ENCODE results near the gene SLC16A8.
"Not testable (repeated sequence)": the region's sequence is repeated elsewhere in the genome, so short reads cannot be mapped to it uniquely, and the experiment has no call there.

Gene SLC16A8

GRCh38 chr22:38120359-38121110 lies 36.6 kb upstream of the SLC16A8 start:
- no peaks in the 10 kb centered on the region for H3K9me3 ChIP-seq (ENCODE audit: control insufficient read depth, insufficient read depth, low read depth, low read length)
- H3K27ac ChIP-seq (ENCODE audit: extremely low read depth, low read depth, low read length) = no peak overlapping the region
- H3K4me1 ChIP-seq (ENCODE audit: control insufficient read depth, insufficient read depth, low read length) = no peaks in the 10 kb centered on the region
- TF ChIP-seq KLF17 (tag by site-specific recombination; IDR thresholded peaks at IDR 0.05) (no peak), KLF1 (tag by site-specific recombination; IDR thresholded peaks at IDR 0.05) (peak; percentile 73; the same call in 1 of the 2 replicates), ZNF423 (tag by site-specific recombination; IDR thresholded peaks at IDR 0.05) (no peak), KLF9 (tag by site-specific recombination; IDR thresholded peaks at IDR 0.05; ENCODE audit: low read depth) (peak; percentile 34; the same call in 1 of the 2 replicates)
- TF ChIP-seq, protein P1, sequence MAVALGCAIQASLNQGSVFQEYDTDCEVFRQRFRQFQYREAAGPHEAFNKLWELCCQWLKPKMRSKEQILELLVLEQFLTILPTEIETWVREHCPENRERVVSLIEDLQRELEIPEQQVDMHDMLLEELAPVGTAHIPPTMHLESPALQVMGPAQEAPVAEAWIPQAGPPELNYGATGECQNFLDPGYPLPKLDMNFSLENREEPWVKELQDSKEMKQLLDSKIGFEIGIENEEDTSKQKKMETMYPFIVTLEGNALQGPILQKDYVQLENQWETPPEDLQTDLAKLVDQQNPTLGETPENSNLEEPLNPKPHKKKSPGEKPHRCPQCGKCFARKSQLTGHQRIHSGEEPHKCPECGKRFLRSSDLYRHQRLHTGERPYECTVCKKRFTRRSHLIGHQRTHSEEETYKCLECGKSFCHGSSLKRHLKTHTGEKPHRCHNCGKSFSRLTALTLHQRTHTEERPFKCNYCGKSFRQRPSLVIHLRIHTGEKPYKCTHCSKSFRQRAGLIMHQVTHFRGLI (tag by site-specific recombination; IDR thresholded peaks at IDR 0.05) = no peak
- CTCF ChIA-PET = no interaction called here
- POLR2A ChIA-PET = no interaction called here
- no peak overlapping the region for H3K4me3 ChIP-seq (ENCODE audit: low read depth, low read length)
- H3K36me3 ChIP-seq (ENCODE audit: control insufficient read depth in 2 of 2, insufficient read depth in 1 of 2, low read length in 2 of 2) = peaks cover 0 to 5% of the 10 kb centered on the region in 2 experiments; a peak in 1 of 3 replicates

GRCh38 chr22:38118747-38119146 lies 34.8 kb upstream of the SLC16A8 start:
- peak; percentile 94 for TF ChIP-seq ZNF121 (tag by site-specific recombination; IDR thresholded peaks at IDR 0.05)
- POLR2A ChIA-PET; H3K36me3 ChIP-seq (ENCODE audit: control insufficient read depth in 2 of 2, insufficient read depth in 1 of 2, low read length in 2 of 2); H3K4me3 ChIP-seq (ENCODE audit: low read depth, low read length); H3K4me1 ChIP-seq (ENCODE audit: control insufficient read depth, insufficient read depth, low read length); H3K27ac ChIP-seq (ENCODE audit: extremely low read depth, low read depth, low read length); H3K9me3 ChIP-seq (ENCODE audit: control insufficient read depth, insufficient read depth, low read depth, low read length): not testable (repeated sequence)
- CTCF ChIA-PET = interaction anchor here (0.6 to 0.9 kb wide), 2 partner anchors 111 to 301 kb away, joined by 3 read pairs; no protein-coding TSS in a partner anchor

GRCh38 chr22:38118182-38118581 lies 34.2 kb upstream of the SLC16A8 start:
- H3K4me1 ChIP-seq (ENCODE audit: control insufficient read depth, insufficient read depth, low read length) = no peaks in the 10 kb centered on the region; the same call in 1 of the 2 replicates
- H3K9me3 ChIP-seq (ENCODE audit: control insufficient read depth, insufficient read depth, low read depth, low read length) = no peaks in the 10 kb centered on the region
- no peak overlapping the region for H3K27ac ChIP-seq (ENCODE audit: extremely low read depth, low read depth, low read length)
- POLR2A ChIA-PET = interaction anchor here (0.6 kb wide), 1 partner anchor 62 kb away, joined by 4 read pairs; no protein-coding TSS in a partner anchor
- TF ChIP-seq ZNF529 (tag by site-specific recombination; IDR thresholded peaks at IDR 0.05; ENCODE audit: insufficient replicate concordance) (no peak), GLI4 (tag by site-specific recombination; IDR thresholded peaks at IDR 0.05) (no peak), ZNF214 (tag by site-specific recombination; IDR thresholded peaks at IDR 0.05; ENCODE audit: borderline replicate concordance) (no peak), ZNF202 (tag by site-specific recombination; IDR thresholded peaks at IDR 0.05; ENCODE audit: borderline replicate concordance) (no peak), ZNF302 (tag by site-specific recombination; IDR thresholded peaks at IDR 0.05; ENCODE audit: low read depth) (no peak), ZNF10 (tag by site-specific recombination; IDR thresholded peaks at IDR 0.05) (no peak), ZBTB10 (tag by site-specific recombination; IDR thresholded peaks at IDR 0.05) (no peak)
- peaks cover 0 to 9% of the 10 kb centered on the region in 2 experiments; a peak in 1 of 3 replicates for H3K36me3 ChIP-seq (ENCODE audit: control insufficient read depth in 2 of 2, insufficient read depth in 1 of 2, low read length in 2 of 2)
- no peak overlapping the region for H3K4me3 ChIP-seq (ENCODE audit: low read depth, low read length)
- CTCF ChIA-PET = interaction anchor here (0.6 kb wide), 2 partner anchors 140 to 301 kb away, joined by 3 read pairs; no protein-coding TSS in a partner anchor

DNA sequence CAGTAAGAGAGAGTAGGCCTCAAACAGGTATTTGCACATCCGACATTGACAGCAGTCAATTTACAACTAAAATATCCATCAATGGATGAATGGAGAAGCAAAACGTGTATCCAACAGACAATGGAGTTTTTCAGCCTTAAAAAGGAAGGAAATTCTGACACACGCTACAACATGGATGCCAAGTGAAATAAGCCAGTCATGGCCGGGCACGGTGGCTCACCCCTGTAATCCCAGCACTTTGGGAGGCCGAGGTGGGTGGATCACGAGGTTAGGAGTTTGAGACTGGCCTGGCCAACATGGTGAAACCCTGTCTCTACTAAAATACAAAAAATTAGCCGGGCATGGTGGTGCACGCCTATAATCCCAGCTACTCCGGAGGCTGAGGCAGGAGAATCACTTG lies 33.6 kb upstream of the SLC16A8 start:
- H3K27ac ChIP-seq (ENCODE audit: extremely low read depth, low read depth, low read length); H3K9me3 ChIP-seq (ENCODE audit: control insufficient read depth, insufficient read depth, low read depth, low read length); H3K4me3 ChIP-seq (ENCODE audit: low read depth, low read length); H3K36me3 ChIP-seq (ENCODE audit: control insufficient read depth in 2 of 2, insufficient read depth in 1 of 2, low read length in 2 of 2); H3K4me1 ChIP-seq (ENCODE audit: control insufficient read depth, insufficient read depth, low read length): not testable (repeated sequence)
- POLR2A ChIA-PET = interaction anchor here (0.6 kb wide), 1 partner anchor 62 kb away, joined by 4 read pairs; no protein-coding TSS in a partner anchor
- CTCF ChIA-PET = interaction anchor here (0.6 kb wide), 1 partner anchor 140 kb away, joined by 3 read pairs; no protein-coding TSS in a partner anchor

Data from HEK293 (cell line).